Cerebellar nuclear complex (tissue), 1 donor: ENCODE data around the gene OSTN.
"Not testable (repeated sequence)": the region's sequence is repeated elsewhere in the genome, so short reads cannot be mapped to it uniquely, and the experiment has no call there.

Experiments used
- DNase-seq, 2 experiments: peaks; one replicate each; lab custom pipeline; 2025; lab: John Stamatoyannopoulos, UW

The OSTN gene

DNA sequence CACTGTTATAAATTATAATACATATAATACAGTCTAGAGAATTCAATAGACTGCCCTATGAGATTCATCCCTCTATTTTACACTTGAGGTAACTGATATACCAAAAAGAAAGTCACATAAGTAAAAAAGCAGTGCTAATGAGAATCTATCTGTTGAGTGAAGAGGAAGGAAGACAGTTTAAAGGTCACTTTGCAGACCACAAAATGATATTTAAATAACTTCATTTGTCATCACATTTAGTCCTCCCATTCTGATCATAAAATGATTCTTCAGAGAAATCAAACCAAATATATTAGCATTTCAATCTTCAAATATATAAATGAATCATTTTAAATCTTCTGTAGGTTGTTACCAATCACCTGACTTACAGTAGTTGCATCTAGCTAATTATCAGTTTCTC lies 69.7 kb downstream of the OSTN start:
- no peak for DNase-seq

DNA sequence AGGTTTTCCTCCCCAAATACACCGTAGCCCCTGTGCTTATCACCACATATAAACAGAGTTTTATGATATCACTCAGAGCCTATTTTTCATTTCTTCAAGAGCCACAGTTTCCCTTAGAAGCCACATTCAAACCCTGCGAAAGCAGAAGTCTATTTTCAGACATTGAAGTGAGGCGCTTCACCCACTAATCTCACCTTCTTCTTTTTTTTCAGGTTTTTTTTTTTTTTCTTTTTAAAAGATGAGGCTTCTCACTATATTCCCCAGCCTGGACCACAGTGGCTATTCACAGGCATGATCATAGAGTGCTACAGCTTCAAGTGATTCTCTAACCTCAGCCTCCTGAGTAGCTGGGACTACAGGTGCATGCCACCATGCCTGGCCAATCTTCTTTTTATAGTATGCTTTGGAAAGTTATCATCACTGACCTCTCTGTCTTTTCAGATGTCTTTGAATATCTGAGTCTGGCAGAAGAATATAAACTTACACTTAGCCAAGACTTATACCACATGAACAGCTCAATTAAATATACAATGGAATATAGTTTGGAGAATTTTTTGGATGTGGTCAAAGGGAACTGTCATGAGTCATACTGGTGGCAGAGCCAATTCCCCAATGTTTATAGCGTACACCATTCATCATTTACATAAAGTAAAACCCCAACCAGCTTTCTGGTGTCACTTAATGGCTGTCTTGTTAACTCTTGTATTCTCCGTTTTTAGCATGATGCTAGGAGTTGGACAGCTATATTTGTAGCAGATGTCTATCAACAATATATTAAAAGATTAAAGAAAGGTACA lies 70.4 kb downstream of the OSTN start:
- DNase-seq = no peak

DNA sequence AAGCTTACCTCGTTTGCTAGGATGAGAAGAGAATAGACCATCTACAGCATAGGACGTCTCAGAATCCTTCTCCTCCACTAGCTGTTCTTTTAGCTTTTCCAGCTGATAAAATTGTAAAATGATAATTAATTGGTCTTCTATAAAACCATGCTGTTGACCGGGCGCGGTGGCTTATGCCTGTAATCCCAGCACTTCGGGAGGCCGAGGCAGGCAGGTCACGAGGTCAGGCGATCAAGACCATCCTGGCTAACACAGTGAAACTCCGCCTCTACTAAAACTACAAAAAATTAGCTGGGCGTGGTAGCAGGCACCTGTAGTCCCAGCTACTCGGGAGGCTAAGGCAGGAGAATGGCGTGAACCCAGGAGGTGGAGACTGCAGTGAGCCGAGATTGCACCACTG lies 76.2 kb downstream of the OSTN start:
- not testable (repeated sequence) for DNase-seq

- DNase-seq = no peak
Observed at GRCh38 chr3:191275751-191276150, 76.7 kb downstream of the OSTN start.

GRCh38 chr3:191280111-191280510 lies 81.1 kb downstream of the OSTN start:
- DNase-seq = no peak

DNA sequence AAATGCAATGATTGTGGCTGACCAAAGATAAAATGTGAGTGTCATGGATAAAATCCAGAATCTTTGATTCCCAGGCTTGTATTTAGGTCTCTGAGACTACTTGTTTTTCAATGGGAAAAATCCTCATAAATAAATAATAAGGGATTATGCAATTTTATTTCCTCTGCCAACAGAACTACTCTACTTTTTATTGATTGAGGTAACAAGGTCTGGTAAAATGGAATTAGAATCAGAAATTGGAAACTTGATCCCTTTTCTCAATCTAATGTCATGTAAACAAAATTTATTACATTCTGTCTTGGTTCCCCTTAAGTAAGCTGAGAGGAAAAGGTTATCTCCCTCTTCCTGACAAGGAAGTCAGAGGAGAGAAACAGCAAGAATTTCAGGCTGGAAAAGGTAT lies 81.8 kb downstream of the OSTN start:
- DNase-seq = no peak

DNA sequence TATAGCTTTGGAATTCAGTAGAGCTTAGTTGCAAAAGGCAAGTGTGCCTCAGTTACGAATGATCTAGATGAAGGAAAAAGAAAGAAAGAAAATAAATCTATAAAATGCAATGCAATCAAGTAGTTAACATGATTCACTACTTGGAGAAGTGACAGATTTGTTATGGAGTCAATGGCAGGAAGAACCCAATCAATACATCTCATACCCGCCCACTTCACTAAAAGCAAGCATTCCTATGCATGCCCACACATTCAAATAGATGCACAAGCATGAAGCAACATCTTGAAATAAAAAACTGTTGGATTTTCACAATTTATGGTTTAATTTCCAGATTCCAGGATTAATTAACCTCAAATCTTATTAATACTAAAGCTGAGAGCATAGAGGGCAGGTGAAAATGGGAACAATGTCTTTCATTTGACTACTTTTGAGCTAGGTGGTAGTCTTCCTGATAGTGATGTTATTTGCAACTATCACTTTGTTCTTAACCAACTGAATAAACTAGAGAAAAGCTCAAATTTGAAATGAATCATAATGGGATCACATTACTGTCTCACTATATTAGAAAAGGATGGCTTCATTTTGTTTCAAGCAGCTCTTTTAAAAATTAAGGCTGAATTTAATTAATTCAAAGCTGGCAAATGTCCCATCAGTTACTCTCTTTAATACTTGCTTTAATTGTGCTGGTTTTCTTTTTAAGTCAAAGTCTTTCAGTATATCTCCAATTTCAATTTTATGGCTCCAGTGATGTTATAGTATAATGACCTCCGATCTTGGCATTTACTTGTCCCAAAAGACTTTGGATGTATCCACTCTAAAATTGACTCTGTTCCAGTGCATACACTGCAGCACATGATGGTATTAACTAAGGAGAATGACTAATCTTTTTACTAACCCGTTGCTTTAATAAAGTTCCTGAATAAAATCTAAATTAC lies 83.5 kb downstream of the OSTN start:
- no peak for DNase-seq

- DNase-seq = no peak
Observed at GRCh38 chr3:191283400-191283799, 84.4 kb downstream of the OSTN start.

GRCh38 chr3:191290311-191291025 lies 91.4 kb downstream of the OSTN start:
- no peak for DNase-seq

DNA sequence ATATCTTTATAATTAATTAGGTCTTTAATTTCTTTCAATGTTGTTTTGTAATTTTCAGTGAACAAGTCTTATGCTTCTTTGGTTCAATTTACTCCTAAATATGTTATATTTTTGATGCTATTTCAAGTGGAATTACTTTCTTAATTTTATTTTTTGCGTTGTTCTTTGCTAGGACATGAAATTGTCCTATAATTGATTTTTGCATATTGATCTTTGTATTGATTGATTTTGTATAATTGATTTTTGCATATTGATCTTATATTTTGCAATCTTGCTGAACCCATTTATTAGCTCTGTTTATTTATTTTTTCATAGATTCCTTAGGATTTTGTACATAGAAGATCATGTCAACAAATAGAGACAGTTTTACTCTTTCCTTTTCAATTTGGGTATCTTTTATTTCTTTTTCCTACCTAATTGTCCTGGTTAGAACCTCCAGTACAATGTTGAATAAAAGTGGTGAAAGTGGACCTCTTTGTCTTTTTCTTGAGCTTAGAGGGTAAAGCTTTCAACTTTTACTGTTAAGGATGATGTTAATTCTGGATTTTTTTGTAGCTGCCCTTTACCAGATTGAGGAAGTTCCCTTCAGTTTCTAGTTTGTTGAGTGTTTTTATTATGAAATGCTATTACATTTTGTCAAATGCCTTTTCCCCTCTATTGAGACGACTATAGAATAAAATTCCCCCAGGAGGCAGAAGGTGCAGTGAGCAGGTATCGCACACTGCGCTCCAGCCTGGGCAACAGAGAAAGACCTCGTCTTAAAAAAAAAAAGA lies 93.4 kb downstream of the OSTN start:
- DNase-seq = no peak

DNA sequence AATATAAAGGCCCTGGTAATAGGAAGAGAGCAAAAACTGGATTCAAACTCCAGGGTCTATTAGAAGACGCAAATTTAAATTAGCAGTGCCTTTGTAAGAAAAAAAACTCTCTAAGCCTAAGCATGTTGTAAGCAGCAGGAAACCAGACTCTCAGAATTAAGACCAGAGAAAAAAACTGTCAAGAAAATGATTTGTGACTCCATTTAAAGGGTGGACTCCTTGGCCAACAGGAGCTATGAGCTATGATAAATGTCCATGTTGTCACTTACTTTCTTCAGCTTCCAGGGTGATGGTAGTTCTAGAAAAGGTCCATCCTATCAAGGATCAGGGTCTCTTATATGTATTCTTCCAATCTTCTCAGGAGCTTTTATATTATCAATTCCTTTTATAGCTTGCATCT lies 95.2 kb downstream of the OSTN start:
- no peak for DNase-seq

DNA sequence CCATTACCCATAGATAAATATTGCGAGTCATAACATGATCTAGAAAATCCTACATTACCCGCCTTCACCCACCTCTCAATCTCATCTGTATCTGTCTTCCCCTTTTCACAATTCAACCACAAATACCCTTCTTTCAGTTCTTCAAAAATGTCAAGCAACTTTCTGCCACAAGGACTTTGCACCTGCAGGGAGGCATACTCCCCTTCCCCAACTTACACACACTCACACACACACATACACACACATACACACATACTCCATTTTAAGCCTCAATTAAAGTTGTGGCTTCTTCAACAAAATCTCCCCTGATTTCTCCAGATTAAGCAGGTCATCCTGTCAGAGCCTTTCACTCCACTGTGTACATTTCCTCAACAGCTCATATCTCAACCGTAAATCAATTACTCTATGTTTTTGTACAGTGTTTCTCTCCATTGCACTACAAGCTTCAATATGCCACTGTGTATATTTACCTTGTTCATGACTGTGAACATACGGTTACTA lies 97.0 kb downstream of the OSTN start:
- no peak for DNase-seq

DNA sequence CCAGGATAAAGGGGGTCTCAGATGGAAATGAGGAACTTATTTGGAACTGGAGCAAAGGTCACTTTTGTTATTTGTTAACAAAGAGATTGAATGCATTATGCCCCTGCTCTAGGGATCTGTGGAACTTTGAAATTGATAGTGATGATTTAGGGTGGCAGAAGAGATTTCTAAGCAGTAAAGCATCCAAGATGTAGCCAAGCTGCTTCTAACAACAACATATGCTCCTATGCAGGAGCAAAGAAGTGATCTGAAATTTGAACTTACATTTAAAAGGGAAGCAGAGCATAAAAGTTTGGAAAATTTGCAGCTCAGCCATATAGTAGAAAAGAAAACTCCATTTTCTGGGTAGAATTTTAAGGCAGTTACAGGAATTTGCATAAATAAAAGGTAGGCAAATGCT lies 99.8 kb downstream of the OSTN start:
- DNase-seq = no peak

- DNase-seq = no peak
Observed at GRCh38 chr3:191300422-191300821, 101.4 kb downstream of the OSTN start.

DNA sequence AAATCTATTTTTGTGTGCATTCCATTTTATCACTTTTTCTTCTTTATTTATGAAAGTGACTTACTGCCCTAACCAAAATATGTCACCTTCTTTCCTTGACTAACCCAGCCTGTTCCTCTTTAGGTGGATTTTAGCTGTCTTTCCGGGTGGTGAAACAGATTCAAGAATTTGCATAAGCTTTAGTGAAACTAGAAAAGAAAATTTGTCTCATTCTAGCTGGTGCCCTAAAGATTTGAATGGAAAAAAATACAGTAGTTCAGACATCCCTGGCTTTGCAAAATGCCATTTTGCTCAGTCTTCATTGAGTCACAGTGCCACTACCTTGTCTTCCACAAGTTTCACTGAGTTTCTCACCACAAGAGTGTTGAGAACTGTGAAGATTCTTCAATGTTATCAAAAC lies 102.0 kb downstream of the OSTN start:
- DNase-seq = no peak

- no peak for DNase-seq
Observed at GRCh38 chr3:191301782-191302411, 102.9 kb downstream of the OSTN start.

DNA sequence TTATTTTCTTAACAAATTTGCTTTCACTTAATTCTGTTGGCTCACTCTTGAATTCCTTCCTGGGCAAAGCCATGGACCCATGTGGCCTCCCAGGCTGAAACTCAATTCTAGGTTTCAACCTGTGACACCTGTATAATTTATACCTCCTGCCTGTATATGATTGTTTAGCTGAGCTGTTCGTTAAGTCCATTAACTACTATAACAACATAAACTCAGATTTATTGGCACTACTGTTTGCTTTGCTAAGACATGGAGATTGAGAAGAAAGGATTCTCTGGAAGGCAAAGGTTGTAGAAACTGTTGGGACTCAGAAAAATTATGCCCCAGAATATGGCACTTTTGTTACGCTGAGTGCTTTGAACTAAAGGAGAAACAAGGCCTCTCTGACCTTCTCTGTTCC lies 103.4 kb downstream of the OSTN start:
- DNase-seq = no peak

DNA sequence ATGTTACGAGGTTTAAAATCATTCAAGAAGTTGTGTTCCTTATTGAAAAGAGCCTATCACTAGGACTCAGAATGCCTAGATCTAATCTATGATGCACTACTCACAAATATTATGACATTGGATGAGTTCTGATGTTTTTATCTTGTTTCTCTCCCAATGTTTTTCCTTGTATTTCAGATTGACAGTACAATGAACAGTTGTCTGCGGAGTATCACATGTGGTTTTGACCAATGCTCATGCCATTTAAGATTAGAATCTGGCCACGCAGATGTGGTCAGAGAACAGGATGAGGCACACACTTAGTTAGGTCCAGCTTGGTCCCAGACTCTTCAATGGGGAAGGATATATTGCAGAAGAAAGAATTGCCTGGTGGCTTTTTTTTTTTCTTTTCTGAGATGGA lies 104.6 kb downstream of the OSTN start:
- no peak for DNase-seq

GRCh38 chr3:191306428-191306827 lies 107.4 kb downstream of the OSTN start:
- DNase-seq = no peak

DNA sequence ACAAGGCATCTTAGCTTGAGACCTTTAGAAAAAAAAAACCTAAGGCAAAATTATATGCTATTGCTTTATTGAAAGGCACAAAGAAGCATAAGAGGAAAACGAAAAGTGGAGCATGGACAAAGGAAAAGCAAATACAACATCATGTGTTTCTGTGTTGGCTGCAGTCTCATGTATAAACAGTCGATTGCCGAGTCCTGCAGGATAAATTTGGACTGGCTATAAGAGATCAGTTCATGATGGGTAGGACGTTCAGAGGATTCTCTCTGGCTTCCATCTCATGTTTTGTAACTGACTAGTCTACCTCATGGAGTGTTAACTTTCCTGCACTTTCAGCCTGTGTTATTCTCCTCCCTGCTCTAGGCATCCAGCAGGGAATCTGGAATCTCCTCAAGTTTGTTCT lies 108.3 kb downstream of the OSTN start:
- no peak for DNase-seq

- DNase-seq = no peak
Observed at GRCh38 chr3:191313296-191313695, 114.3 kb downstream of the OSTN start.
